NCI-H526 (cell line): ENCODE data around the gene USPL1.
"Not testable (repeated sequence)": the region's sequence is repeated elsewhere in the genome, so short reads cannot be mapped to it uniquely, and the experiment has no call there.

Experiments used
- DNase-seq, 2 experiments: peaks; one replicate each; lab custom pipeline; 2025; lab: John Stamatoyannopoulos, UW

Gene USPL1

GRCh38 chr13:30617315-30618185, at the start of gene USPL1:
Gene USPL1 (plus strand): TSS chr13:30617920. CDS start chr13:30621141, 3,221 bp downstream.
- DNase-seq, result peak; percentile 98 to 100

GRCh38 chr13:30569901-30570576, 47.7 kb upstream of the USPL1 start:
- DNase-seq, result peak in 1 of 2 experiments; percentile 21

GRCh38 chr13:30570691-30571090, 47.0 kb upstream of the USPL1 start:
- DNase-seq, result peak in 1 of 2 experiments; percentile 37

GRCh38 chr13:30572859-30573275, 44.9 kb upstream of the USPL1 start:
- DNase-seq, result peak; percentile 66 to 77

GRCh38 chr13:30576528-30576927, 41.2 kb upstream of the USPL1 start:
- peak; percentile 41 to 50 for DNase-seq

GRCh38 chr13:30577401-30577852, 40.3 kb upstream of the USPL1 start:
- no peak for DNase-seq

GRCh38 chr13:30580852-30581502, 36.7 kb upstream of the USPL1 start:
- no peak for DNase-seq

- DNase-seq, result peak in 1 of 2 experiments; percentile 63
Observed at GRCh38 chr13:30581582-30581981, 36.1 kb upstream of the USPL1 start.

- no peak for DNase-seq
Observed at GRCh38 chr13:30584051-30584731, 33.5 kb upstream of the USPL1 start.

- DNase-seq, result no peak
Observed at GRCh38 chr13:30585748-30586262, 31.9 kb upstream of the USPL1 start.

- DNase-seq, result no peak
Observed at GRCh38 chr13:30587231-30587630, 30.5 kb upstream of the USPL1 start.

- DNase-seq, result no peak
Observed at GRCh38 chr13:30587739-30588138, 30.0 kb upstream of the USPL1 start.

- no peak for DNase-seq
Observed at GRCh38 chr13:30593001-30593400, 24.7 kb upstream of the USPL1 start.

- DNase-seq, result no peak
Observed at GRCh38 chr13:30600496-30600895, 17.2 kb upstream of the USPL1 start.

- peak; percentile 47 for DNase-seq
Observed at GRCh38 chr13:30601836-30602235, 15.9 kb upstream of the USPL1 start.

- DNase-seq, result no peak
Observed at GRCh38 chr13:30605052-30605451, 12.7 kb upstream of the USPL1 start.

GRCh38 chr13:30607186-30607585, 10.5 kb upstream of the USPL1 start:
- DNase-seq, result not testable (repeated sequence)

- no peak for DNase-seq
Observed at GRCh38 chr13:30607908-30608307, 9.8 kb upstream of the USPL1 start.

- DNase-seq, result no peak
Observed at GRCh38 chr13:30608364-30608763, 9.4 kb upstream of the USPL1 start.

GRCh38 chr13:30610311-30610710, 7.4 kb upstream of the USPL1 start:
- DNase-seq, result no peak

- DNase-seq, result peak in 1 of 2 experiments; percentile 41
Observed at GRCh38 chr13:30615481-30615865, 2.2 kb upstream of the USPL1 start.
